Measurements from ENCODE around the gene COPS6.

Gene COPS6

GRCh38 chr7:100095289-100095688, 6.5 kb downstream of the COPS6 start:
- no peak for TF ChIP-seq CTCF (conservative IDR thresholded peaks at IDR 0.05)
- no peak overlapping the region for H3K27ac ChIP-seq

- H3K27ac ChIP-seq: 0 out of 2 replicates have a peak overlapping the region, but pooled peaks have one; percentile 92
- TF ChIP-seq CTCF (conservative IDR thresholded peaks at IDR 0.05): no peak
Observed at GRCh38 chr7:100095704-100096103, 6.9 kb downstream of the COPS6 start.

- H3K27ac ChIP-seq: peak overlapping the region; percentile 92
- TF ChIP-seq CTCF (conservative IDR thresholded peaks at IDR 0.05): no peak
Observed at GRCh38 chr7:100098913-100099312, 10.1 kb downstream of the COPS6 start.

GRCh38 chr7:100099452-100099851, 10.7 kb downstream of the COPS6 start:
- H3K27ac ChIP-seq: peak overlapping the region; percentile 92
- TF ChIP-seq CTCF (conservative IDR thresholded peaks at IDR 0.05): no peak

GRCh38 chr7:100100420-100101015, 11.7 kb downstream of the COPS6 start:
- peak overlapping the region; percentile 92 for H3K27ac ChIP-seq
- TF ChIP-seq CTCF (conservative IDR thresholded peaks at IDR 0.05): no peak

- H3K27ac ChIP-seq: peak within 1 kb of the TSS; percentile 92
- no peak for TF ChIP-seq CTCF (conservative IDR thresholded peaks at IDR 0.05)
Observed at GRCh38 chr7:100101016-100101862, 12.5 kb downstream of the COPS6 start, which contains the start of the genes AP4M1 and MCM7. Gene AP4M1 (plus strand): TSS chr7:100101643. CDS start chr7:100101715, 72 bp downstream. Gene MCM7 (minus strand): TSS chr7:100101397. CDS start chr7:100101294, 103 bp downstream.
